GM19328 (cell line): ENCODE measurements around the gene ITGB3.
"Not testable (repeated sequence)": the region's sequence is repeated elsewhere in the genome, so short reads cannot be mapped to it uniquely, and the experiment has no call there.

Source experiments
- ATAC-seq: cut with Tn5 transposase; IDR thresholded peaks from one replicate; pipeline ENCODE4 v1.9.1; 2021; ENCODE audit warnings: mild to moderate bottlenecking, moderate library complexity; ENCODE audit not compliant: unreplicated experiment

The ITGB3 gene

DNA sequence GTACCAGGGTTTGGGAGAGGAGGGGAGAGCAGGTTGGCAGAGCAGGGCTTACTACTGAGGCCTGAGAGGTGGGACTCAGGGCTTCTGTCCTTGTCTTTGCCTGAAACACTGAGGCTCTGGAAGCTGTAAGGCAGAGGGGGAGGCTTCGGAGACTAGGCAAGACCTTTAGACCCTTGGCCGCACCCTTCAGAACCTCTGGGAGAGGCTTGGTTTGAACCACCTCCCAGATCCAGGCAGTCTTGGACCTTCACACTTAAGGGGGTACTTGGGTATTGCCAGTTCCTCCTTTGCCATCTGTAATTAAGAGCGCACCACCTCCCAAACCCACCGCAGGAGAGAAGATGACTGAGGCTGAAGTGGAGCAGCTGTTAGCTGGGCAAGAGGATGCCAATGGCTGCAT is 31.6 kb upstream of the ITGB3 start:
- ATAC-seq = no peak

DNA sequence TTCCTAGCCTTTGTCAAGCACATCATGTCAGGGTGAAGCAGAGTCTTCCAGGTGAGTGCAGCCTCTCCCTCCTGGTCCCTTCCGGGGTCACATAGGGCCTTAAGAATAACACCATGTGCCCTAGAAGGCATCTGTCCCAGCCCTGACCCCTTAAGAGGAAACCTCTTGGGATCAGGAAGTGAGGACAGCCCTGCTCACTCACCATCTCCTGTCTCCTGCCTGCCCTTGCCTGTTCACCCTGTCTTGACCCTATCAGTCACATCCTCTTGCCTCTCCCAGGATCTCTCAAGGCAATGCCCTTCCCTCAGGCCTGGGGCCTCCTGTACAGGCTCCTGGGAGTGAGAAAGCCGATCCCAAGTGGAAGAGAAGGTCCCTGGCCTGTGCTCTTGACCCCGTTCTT is 30.6 kb upstream of the ITGB3 start:
- no peak for ATAC-seq

DNA sequence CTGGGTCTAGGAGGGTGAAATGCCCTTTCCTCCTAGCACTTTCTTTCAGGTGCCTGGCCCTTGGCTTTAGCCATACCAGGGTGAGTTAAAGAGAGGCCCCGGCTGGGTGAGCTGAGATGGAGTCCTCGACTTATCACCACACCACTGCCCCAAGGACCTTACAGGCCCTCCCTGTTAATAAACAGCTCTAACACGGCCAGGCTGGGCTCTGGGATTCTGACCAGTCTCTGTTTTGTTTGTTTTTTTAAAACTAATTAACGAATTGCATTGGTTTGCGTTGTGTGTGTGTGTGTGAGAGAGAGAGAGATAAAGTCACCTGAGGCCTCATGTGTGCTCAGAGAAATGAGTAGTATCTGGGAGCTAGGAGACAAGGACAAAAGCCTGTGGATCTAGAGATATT is 30.2 kb upstream of the ITGB3 start:
- no peak for ATAC-seq

DNA sequence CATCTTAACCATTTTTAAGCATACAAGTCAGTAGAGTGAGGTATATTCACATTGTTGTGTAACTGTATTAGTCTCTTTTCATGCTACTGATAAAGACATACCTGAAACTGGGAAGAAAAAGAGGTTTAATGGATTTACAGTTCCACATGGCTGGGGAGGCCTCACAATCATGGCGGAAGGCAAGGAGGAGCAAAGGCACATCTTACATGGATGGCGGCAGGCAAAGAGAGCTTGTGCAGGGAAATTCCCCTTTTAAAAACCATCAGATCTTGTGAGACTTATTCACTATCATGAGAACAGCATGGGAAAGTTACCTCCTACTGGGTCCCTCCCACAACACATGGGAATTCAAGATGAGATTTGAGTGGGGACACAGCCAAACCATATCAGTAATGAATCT is 29.6 kb upstream of the ITGB3 start:
- ATAC-seq = not testable (repeated sequence)

GRCh38 chr17:47224966-47225365 is 28.7 kb upstream of the ITGB3 start:
- ATAC-seq = no peak

- ATAC-seq = no peak
Observed at GRCh38 chr17:47225436-47225858, 28.2 kb upstream of the ITGB3 start.

DNA sequence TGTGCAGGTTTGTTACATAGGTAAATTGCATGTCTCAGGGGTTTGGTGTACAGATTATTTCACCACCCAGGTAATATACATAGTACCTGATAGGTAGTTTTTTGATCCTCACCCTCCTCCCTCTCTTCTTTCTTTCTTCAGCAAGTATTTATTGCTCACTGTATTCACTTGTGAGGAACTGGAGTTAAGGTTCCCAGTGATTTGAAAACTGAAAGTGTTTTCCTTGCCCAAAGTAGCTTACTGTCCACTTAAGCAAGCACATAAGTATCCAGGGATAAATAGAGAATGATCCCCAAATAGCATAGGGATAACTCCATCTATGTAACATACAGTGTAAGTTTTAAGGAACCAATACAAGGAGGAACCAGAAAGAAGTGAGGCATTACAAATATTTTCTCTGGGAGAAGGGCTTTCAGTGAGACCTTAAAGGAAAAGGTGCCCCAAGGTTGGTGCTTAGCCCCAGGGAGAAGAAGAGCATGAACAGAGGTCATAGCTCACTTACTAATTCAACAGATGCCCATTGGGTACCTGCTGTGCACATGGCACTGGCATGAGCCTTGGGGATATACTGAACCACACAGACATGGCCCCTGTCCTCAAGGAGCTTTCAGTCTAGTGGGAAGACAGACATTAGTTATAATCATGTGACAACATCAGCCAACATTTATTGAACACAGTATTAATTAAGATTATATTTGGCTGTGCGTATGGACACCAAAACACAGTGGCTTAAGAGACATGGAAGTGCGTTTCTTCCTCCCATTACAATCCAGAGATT is 27.5 kb upstream of the ITGB3 start:
- ATAC-seq = no peak

DNA sequence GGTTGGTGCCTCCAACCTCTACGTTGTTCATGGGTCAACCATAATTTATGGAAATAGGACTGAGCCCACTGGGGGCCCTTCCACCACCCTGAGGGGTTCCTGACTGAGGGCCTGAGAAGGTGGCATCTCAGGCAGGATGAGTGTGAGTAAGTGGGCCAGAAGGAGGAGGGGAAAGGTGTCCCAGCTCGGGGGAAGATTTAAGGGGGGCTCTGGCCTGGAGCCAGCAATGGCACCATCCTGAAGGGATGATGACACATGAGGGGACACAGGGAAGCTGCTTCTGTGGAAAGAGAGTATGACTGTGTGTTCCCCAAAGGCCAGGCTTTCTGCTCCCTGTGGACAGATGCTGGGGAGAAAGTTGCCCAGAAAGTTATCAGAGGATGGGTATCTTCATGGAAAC is 25.8 kb upstream of the ITGB3 start:
- no peak for ATAC-seq

DNA sequence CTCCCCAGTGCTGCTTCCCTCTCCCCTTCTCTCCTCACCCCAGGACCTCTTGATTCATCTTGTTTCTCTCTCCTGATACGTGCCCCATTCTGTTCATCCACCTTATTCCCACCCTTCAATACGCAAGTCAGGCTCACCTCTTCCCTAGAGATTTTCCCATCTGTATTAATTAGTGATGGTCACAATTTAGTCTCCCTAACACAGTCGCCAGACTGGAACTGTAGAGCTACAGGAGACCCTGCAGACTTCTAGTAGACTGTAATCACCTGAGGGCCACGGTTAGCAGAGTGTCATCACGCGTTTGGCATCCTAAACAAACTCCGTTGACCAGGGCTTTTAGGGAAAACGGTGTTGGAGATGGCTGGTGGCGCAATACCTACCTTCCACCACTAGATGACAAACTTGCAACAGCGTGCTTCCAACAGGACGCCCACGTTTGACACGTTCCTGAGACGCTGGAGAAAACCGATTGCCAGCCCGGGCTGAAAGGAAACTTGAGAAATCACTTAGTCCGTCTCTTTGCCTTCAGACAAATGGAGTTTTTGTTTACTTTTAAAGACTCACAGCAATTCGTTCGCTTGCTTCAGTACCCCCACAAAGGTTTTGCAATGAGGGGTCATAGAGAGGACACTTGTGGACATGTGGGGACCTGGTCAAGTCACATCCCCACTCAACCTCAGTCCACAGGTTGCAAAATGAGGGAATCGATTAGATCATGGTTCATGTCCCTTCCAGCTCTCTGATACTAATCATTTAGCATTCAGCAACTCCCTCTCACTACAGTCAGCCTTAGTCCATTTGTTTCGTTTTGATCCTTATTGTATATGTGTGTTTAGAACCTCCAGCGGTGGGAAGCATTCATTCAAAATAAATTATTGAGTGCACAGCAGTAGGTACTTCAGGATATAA is 23.8 kb upstream of the ITGB3 start:
- no peak for ATAC-seq

- no peak for ATAC-seq
Observed at GRCh38 chr17:47230864-47231263, 22.8 kb upstream of the ITGB3 start.

DNA sequence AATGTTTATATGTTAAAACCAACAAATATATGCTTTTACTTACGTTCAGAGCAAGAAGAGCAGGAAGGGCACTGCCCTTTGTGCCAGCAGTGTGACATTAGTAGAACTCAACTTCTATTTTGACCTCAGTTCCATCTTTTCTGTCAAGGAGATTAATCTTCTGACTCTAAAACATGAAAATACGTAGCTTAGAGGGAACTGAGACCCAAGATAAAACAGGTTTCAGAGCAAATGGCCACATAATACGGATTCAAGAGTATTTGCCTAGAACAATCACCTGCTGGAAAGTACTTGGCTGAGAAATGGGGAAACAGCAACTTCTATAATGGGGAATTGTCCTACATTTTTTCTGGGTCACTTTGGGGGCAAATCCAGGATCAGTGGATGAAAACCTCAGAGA is 22.3 kb upstream of the ITGB3 start:
- ATAC-seq = no peak

DNA sequence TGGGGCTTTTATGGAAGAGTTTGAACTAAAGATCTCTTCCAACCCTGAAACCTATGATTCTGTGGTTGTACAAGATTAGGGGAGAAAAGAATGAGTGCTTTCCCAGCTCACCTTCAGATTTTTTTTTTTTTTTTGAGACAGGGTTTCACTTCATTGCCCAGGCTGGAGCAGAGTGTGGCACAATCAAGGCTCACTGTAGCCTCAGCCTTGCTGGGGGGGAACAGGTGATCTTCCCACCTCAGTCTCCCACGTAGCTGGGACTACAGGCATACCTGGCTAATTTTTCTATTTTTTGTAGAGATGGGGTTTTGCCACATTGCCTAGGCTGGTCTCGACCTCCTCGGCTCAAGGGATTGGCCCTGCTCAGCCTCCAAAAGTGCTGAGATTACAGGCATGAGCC is 21.8 kb upstream of the ITGB3 start:
- ATAC-seq = no peak

DNA sequence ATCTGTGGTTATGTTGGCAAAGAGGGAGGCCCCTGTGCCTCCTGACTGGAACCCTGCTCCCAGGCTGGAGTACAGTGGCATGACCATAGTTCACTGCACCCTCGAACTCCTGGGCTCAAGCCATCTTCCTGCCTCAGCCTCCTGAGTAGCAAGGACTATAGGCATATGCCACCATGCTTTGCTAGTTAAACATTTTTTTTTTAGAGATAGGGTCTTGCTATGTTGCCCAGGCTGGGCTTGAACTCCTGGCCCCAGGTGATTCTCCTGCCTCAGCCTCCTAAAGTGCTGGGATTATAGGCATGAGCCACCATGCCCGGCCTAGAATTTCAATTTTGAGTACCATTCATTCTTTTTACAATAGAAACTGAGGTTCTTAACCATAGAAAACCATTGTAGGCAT is 21.2 kb upstream of the ITGB3 start:
- no peak for ATAC-seq

DNA sequence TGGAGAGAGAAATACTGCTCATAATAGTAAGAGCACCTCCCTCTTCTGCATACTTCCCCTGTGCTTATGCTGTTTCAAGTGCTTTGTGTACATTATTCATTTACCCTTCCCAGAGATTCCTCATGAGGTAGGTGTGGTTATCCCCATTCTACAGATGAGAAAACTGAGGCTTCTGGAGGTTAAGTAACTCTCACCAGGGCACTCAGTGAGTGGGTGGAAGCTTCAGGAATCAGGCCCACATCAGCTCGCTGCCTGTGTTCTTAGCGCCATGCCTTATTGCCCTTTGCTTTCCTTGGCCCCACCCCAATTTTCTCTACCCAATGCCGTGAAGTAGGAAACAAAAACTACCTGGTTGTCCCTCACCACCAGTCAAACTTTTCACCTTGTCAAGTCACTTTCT is 18.1 kb upstream of the ITGB3 start:
- ATAC-seq = no peak

DNA sequence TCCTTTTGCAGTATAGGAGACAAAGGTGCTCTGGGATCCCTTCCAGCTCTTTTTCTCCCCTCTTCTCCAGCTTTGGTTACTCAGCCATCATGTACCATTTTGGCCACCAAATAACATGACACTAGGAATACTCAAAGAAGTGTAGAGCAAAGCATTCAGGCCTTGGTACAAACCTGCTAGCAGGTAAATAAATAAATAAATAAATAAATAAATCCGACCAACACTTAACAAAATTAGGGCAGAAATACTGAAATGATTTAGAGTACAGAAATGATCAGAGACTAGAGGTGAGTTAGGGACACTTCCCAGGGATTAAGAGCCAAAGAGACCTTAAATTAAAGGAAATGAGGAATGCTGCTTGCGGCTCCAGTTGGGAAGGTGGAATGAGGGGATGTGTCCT is 17.7 kb upstream of the ITGB3 start:
- no peak for ATAC-seq

DNA sequence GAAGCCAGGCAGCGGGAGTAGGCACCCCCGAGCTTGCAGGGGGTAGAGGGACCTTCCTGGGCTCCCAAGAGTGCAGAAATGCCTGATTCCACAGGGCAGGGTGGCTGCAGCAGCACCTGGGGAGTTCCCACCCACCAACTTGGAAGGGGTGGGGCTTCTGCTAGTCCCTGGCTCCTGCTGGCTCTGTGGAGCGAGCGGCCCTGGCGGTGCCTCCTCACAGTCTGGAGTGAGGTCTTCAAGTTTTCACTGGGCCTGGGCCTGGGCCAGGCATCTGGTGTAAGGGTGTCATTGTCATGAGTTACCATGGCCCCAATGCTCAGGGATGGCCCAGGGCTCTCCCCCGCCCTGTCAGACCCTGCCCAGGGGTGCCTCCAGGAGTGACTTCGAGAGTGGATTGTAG is 15.8 kb upstream of the ITGB3 start:
- ATAC-seq = no peak

DNA sequence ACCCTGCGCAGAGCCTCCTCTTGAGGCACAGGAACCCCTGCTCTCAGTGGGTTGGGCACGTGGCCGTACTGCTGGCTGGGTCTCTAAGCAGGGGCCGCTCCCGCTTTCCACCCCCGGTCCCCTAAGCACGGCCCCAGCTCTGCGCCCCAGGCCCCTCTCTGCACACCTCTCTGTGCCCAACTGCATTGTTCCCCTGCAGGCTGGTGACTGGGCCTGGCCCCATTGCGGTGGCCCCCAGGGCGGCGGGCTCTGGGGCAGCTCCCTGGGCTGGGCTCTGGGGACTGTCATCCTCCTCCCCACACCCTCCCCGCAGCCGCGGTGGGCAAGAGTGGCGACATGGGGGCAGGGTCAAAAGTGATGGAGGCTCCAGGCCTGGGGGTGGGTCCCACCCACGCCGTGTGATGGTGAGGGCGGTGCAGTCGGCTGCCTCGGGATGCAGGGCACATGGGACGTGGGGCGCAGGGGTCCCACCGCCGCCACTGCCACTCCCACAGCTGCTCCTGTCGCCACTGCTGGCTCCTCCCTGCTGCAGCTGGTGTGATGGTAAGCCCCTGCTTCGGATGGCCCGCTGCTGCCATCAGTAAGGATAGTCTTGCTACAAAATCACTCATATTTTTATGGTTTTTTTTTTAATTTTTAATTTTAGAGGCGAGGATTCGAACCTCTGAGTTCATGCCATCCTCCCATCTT is 15.2 kb upstream of the ITGB3 start:
- ATAC-seq = no peak

- no peak for ATAC-seq
Observed at GRCh38 chr17:47239619-47239966, 14.0 kb upstream of the ITGB3 start.

GRCh38 chr17:47239967-47240651 is 13.5 kb upstream of the ITGB3 start:
- no peak for ATAC-seq

DNA sequence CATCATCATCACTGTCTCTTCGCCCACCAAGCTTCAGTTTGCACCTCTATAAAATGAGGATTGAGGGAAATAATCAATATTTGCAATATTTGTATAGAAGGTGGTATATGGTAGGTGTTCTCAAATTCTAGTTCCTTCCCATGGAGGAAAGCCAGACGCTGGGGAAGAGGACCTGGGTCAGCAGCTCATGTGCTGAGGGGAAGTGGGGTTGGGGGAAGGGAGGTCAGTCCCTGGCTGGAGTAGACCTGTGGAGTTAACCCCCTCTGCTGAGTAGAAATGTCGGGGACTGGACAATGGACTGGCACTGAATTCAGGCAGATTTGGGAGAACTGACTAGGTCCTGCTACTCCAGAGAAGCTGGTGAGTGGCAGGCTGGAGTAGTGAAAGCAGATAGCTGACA is 12.8 kb upstream of the ITGB3 start:
- no peak for ATAC-seq

- no peak for ATAC-seq
Observed at GRCh38 chr17:47242648-47243047, 11.0 kb upstream of the ITGB3 start.
